Fibroblast of pulmonary artery (primary cell): ENCODE measurements around the gene ONECUT3.

Source experiments
- DNase-seq: peaks from one replicate; pipeline ENCODE4 v3.0.0-alpha.2; 2010; ENCODE audit warnings: low read depth
- H3K4me3 ChIP-seq: replicated peaks from 2 replicates; pipeline ENCODE4 v1.5.1; 2011; ENCODE audit warnings: low read depth, mild to moderate bottlenecking, control low read depth, low read length, moderate library complexity
- TF ChIP-seq, protein P1 (sequence below): IDR thresholded peaks from 2 replicates; pipeline ENCODE4 v1.5.1; 2011; ENCODE audit warnings: mild to moderate bottlenecking, control low read depth, low read length, inconsistent platforms; ENCODE audit errors: missing control alignments

ONECUT3 gene

DNA sequence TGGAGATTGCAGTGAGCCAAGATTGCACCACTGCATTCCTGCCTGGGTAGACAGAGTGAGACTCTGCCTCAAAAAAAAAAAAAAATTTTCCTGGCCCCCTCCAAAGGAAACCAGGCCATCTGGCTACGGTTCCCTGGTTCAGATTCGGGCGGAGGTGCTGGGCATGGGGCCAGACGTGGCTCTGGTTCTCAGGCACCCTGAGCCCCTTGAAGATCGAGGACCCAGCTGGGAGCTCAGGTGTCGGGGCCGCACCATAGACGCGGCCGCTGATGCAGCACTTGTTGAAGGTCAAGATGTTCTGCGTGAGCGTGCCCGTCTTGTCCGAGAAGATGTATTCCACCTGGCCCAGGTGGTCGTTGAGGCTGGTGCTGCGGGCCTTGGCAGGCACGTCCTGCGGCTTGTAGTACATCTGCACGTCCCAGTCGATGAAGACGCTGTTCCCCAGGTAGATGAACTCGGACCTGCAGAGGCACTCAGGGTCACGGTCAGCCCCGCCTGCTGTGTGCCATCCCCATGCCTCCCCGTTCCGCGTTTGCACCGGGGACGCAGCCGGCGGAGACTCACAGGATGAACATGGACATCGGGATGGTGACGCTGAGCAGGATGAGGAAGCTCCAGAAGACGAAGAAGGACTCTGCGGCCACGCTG, 46.5 kb downstream of the ONECUT3 start:
- no peak for DNase-seq
- H3K4me3 ChIP-seq: no peak overlapping the region
- TF ChIP-seq, protein P1, sequence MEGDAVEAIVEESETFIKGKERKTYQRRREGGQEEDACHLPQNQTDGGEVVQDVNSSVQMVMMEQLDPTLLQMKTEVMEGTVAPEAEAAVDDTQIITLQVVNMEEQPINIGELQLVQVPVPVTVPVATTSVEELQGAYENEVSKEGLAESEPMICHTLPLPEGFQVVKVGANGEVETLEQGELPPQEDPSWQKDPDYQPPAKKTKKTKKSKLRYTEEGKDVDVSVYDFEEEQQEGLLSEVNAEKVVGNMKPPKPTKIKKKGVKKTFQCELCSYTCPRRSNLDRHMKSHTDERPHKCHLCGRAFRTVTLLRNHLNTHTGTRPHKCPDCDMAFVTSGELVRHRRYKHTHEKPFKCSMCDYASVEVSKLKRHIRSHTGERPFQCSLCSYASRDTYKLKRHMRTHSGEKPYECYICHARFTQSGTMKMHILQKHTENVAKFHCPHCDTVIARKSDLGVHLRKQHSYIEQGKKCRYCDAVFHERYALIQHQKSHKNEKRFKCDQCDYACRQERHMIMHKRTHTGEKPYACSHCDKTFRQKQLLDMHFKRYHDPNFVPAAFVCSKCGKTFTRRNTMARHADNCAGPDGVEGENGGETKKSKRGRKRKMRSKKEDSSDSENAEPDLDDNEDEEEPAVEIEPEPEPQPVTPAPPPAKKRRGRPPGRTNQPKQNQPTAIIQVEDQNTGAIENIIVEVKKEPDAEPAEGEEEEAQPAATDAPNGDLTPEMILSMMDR: no peak

DNA sequence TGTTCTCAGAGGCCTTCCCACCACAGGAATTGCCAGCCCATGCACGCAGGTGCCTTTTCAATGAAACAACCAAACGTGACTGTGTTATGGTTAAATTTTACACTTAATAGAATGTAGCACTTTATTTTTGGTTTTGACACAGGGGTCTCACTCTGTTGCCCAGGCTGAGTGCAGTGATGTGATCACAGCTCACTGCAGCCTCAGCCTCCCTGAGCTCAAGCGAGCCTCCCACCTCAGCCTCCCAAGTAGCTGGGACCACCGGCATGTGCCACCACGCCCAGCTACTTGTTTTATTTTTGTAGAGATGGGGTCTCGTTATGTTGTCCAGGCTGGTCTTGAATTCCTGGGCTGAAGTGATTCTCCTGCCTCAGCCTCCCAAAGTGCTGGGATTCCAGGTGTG, 51.6 kb downstream of the ONECUT3 start:
- no peak for DNase-seq
- TF ChIP-seq, protein P1: no peak
- H3K4me3 ChIP-seq: no peak overlapping the region

DNA sequence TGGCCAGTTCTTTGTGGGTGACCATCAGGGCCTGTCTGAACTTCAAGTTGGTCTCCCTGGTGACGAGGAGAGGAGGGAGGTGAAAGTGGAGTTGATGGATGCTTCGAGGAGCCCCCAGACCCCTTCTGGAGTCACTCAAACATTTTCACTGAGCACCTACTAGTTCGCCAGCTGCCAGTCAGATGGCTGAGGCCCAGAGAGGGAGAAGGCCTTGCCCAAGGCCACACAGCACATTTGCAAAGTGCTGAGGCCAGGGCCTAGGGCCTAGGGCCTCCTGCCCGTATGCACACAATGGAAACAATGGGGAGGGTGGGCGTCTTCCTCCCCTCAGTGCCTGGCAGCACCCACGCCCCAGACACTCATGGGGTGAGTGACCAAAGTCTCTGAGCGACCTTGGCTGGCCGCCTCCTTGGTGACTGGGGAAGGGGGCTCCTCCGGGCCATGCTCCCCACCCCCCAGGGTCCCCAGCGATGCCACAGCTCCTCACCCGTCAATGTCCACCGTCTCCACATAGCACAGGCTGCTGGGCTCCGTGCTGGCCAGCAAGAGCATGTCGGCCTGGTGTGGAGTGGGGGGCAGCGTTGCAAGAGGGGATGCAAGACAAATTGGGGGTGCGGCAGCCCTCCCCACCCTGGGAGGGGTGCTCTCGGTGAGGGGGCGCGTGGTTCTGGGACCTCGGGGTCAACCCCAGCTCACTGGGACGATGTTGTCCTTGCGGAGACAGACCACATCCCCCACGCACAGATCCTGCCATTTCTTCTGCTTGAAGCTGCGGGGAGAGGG, 52.3 kb downstream of the ONECUT3 start:
- no peak for DNase-seq
- H3K4me3 ChIP-seq: no peak overlapping the region
- TF ChIP-seq, protein P1: no peak

DNA sequence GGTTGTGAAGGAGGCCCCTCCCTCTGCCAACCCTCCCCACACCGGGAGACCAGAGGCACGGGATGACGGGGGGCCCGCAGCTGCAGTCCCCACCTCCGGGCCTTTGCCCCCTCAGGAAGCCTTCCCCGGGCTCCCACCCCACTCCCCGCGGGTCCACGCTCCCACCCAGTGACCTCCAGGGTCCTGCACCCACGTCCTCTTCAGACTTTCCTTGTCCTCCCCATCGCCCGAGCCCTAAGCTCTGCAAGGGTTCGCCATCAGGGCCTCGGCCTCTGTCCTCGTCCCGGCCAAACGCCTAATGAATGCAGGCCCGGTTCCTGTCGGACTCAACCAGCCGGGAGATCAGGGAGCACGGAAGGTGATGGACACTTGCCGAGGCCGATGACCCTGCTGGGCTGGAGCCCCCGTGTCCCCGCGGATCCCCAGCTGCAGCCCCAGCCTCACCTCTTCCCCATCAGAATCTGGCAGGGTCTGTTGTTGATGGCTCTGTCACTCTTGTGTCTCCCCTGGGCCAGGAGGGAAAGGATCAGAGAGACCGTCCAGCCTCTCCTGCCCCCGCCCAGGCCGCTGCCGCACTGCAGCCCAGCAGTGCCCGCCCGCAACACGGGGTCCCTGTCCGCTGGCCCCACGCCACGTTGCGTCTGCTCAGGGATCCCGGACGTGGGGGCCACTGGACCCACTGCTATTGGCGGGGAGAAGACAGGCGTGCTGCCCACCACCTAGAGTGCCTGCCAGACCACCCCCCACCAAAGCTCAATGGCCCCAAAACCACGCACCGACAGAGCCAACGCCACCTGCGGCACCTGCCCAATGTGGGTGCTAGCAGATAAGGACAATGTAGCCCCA, 53.1 kb downstream of the ONECUT3 start:
- H3K4me3 ChIP-seq: no peak overlapping the region
- TF ChIP-seq, protein P1: no peak
- DNase-seq: no peak

DNA sequence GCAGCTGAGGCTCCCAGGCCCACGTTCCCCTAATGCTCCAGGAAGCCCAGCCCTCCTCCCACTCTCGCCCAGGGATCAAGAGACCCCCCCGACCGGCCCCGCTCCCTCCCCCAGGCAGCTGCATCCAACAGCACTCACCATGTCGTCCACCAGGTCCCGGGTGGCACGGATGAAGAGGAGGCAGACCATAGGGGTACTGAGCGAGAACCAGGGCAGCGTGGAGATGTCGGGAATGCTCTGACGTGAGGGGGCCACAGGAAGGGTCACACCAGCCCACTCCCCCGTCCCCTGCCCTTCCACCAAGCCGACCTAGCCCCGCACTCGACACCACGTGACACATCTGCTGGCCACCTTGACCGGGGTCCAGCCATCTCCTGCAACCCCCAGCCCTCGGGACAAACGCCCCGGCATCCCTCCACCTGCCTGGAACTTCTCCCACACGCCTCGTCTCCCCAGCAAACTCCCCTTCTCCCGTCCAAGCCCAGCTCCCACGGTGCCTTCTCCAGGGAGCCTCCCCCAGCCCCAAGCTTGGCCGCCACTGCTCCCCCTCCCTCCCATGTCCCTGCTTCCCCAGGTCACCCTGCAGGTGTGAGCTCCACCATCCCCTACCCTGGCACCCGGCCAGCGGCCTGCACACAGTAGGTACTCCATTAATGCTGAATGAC, 53.9 kb downstream of the ONECUT3 start:
- no peak for DNase-seq
- TF ChIP-seq, protein P1: no peak

DNA sequence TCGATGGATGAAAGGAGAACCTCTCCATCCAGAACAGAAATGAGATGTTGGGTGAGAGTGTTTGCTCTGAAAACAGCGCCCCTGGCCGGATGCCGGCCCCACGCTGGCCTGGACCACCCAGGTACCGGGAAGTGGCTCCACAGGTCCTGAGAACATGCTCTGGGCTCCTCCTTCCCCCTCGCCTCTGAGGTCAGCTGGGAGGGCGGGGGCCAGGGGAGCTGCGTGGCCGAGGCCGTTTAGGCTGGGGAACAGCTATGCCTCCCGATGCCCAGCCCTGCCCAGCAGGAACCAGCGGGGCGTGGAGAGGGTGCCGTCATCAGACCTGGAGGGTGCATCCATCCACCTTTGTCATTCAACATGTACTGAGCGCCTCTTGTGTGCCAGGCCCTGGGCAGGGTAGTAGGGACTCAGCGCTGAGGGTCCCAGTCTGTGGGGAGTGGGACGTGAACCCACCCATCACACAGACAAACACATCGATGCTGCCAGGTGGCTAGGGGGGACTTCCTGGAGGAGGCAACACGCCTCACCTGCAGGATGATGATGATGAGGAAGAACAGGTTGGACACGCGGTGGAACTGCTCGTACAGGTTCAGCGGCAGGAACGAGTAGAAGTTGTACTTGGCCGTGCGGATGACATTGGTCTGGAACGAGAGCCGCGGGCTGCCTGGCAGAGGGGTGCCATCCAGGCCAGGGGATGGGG, 54.5 kb downstream of the ONECUT3 start:
- no peak overlapping the region for H3K4me3 ChIP-seq
- no peak for DNase-seq
- TF ChIP-seq, protein P1: no peak

More for the DNA sequence above, 53.9 kb downstream of the ONECUT3 start:
- H3K4me3 ChIP-seq: no peak overlapping the region
